ENCODE measurements around the gene AP4M1.
A peak's percentile ranks its signal among the peaks of the same experiment; 100 is the strongest.

AP4M1 gene

GRCh38 chr7:100101016-100101862, at the start of gene AP4M1, which contains the start of gene MCM7:
Gene AP4M1 (plus strand): TSS chr7:100101643. CDS start chr7:100101715, 72 bp downstream.
Gene MCM7 (minus strand): TSS chr7:100101397. CDS start chr7:100101294, 103 bp downstream.
- DNase-seq = peak; percentile 92 to 93

DNA sequence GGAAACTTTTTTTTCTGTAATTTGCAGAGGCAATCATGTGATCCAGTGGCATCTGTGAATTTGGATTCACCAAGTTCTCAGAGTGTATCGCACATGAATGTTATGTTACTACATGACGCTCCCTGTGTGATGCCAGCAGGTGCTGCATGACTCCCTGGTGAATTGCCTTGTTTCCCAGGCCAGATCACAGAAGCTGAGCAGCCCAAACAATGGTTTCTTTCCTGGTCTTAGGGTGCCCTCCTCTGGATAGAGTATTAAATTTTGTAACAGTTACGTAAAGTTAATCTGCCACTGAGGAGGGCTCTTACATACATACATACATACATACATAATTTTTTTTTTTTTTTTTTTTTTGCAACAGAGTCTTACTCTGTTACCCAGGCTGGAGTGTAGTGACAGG, 48.2 kb upstream of the AP4M1 start:
- peak; percentile 7 to 32 for DNase-seq

DNA sequence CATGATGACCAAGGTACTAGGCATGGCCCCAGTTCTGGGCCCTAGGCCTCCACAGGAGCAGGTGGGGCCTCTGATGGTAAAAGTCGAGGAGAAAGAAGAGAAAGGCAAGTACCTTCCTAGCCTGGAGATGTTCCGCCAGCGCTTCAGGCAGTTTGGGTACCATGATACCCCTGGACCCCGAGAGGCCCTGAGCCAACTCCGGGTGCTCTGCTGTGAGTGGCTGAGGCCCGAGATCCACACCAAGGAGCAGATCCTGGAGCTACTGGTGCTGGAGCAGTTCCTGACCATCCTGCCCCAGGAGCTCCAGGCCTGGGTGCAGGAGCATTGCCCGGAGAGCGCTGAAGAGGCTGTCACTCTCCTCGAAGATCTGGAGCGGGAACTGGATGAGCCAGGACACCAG, 44.4 kb upstream of the AP4M1 start:
- DNase-seq = no peak

- DNase-seq = no peak
Observed at GRCh38 chr7:100059251-100059739, 42.1 kb upstream of the AP4M1 start.

GRCh38 chr7:100061518-100062193, 39.8 kb upstream of the AP4M1 start:
- DNase-seq = no peak

DNA sequence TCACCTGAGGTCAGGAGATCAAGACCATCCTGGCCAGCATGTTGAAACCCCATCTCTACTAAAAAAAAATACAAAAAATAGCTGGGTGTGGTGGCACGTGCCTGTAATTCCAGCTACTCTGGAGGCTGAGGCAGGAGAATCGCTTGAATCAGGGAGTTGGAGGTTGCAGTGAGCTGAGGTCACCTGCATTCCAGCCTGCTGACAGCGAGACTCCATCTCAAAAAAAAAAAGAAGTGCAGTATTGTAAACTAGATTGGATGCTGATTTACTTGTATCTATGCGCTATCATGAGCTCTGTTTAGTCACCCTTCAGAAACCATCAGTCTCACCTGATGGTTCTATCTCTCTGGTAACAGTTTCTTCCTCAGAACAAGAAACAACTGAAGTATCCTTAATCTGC, 38.1 kb upstream of the AP4M1 start:
- no peak for DNase-seq

DNA sequence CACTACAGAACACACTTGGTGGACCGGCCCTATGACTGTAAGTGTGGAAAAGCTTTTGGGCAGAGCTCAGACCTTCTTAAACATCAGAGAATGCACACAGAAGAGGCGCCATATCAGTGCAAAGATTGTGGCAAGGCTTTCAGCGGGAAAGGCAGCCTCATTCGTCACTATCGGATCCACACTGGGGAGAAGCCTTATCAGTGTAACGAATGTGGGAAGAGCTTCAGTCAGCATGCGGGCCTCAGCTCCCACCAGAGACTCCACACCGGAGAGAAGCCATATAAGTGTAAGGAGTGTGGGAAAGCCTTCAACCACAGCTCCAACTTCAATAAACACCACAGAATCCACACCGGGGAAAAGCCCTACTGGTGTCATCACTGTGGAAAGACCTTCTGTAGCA, 37.3 kb upstream of the AP4M1 start:
- no peak for DNase-seq

DNA sequence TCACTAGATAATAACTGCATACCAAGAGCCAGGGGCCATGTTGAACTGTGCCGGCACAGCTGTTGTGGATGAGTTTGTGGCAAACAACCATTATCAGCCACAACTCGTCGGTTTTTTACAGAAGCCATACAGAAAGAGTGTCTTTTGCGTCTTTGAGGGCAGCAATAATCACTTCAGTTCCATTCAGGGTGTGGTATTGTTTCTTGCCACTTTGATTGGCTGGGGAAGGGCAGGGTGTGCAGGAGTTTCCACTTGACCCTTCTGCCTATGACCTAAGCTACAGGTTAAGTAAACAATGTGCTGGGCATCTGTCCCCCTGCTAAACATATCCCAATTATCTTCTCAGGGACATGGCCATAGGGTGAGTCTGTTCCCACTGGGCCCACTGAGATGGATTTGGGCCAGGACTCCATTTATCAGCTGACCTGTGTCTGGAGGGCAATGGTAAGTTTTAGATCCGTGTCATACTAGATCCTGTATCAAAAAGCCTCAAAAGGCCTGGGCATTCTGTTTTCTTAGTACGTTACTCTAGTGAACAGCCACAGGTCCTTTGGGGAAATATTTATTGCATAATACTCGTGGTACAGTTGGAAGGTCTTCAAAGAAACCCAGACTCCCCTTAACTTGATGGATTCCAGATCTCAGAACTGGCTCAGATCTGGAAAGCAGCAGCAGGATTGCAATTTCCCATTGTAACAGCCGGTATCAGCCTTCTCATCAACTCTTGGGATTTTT, 35.8 kb upstream of the AP4M1 start:
- DNase-seq = no peak

- DNase-seq = no peak
Observed at GRCh38 chr7:100066953-100067352, 34.5 kb upstream of the AP4M1 start.

- DNase-seq = no peak
Observed at GRCh38 chr7:100069991-100070390, 31.5 kb upstream of the AP4M1 start.

DNA sequence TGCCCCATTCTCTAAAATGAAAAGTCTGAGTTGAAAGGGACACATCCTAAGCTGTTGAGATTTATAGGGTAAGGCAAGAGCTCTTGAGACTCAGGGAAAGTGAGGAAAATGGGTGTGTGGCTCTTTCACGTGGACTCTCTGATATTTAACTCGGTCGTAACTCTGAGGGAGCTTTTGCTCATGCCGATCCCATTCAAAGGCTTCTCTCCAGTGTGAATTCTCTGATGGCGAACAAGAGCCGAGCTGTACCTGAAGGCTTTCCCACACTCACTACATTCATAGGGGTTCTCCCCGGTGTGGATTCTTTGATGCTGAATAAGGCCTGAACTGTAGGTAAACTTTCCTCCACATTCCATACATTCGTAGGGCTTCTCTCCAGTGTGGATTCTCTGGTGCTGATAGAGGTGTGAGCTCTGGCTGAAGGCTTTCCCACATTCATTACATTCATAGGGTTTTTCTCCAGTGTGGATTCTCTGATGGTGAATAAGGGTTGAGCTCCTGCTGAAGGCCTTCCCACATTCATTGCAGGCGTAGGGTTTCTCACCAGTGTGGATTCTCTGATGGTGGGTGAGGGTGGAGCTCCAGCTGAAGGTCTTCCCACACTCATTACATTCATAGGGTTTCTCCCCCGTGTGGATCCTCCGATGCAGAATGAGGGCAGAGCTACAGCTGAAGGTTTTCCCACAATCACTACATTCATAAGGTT, 30.3 kb upstream of the AP4M1 start:
- no peak for DNase-seq

DNA sequence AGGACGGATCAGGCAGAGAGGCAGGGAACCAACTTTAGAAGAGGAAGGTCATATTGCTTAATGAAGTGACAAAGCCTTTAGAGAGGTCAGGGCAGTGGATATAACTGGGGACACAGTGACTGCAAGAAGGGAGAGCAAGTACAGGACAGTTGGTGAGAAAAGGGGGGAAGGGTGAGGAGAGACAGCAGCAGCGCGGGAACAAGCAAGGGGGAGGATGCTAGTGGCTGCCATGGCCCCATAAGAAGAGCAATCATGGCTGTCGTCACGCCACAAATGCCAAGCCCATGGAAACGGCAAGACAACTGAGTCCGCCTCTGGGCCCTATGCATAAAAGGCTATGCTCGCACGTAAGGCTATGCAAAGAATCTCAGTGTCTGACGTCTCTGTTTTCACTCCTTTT, 29.0 kb upstream of the AP4M1 start:
- no peak for DNase-seq

DNA sequence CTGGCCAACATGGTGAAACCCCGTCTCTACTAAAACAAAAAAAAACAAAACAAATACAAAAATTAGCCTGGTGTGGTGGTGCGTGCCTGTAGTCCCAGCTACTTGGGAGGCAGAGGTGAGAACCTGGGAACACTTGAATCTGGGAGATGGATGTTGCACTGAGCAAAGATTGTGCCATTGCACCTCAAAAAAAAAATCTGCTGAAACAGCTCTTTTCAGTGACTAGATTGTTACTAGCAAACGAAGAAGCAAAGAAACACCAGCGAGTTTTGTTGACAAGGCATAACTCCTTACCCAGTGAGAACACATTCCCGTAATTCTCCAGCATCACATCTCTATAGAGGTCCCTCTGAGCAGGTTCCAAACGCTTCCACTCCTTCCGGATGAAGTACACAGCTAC, 26.6 kb upstream of the AP4M1 start:
- DNase-seq = no peak

- DNase-seq = no peak
Observed at GRCh38 chr7:100075418-100075817, 26.0 kb upstream of the AP4M1 start.

DNA sequence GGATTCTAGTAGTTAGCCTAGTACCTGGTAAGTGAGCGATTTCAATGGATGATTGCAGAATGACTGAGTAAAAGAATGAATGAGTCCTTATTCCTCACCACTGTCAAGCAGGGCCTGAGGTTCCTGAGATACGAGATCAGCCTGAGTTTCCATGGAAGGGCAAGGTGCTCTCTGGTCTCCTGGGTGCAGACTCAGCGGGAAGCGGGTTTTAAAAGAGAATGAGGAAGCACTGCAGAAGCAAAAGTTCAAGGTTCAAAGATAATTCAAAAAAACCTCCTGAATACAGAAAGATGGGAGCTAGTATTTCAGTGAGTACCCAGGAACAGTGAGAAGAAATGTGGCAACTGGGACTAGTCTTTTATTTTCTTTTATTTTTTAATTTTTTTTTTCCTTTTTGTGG, 24.2 kb upstream of the AP4M1 start:
- DNase-seq = no peak

DNA sequence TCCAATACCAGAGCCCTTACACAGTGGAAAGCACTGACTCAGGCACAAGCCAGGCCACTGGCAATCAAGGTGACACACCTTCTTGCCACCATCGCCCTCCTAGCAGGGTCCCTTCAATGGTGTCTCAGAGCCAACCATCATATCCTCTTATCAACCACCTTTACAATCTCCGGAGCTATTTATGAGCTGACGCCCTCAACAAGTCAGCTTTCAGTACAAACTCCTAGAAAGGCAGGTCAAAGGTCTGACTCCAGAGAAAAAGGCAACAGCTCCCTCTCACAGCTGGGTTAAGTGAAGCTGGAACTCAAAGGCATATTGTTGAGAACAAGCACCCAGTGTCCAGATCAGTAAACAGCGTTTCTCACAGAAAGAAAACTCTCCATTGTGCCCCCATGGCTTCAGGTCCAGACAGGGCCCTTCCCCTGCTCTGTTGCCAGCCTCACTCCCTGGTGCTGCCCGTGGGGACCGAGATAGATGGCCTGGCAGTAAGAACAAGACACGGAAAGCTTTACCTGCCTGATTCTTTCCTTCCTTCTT, 22.4 kb upstream of the AP4M1 start:
- no peak for DNase-seq

- no peak for DNase-seq
Observed at GRCh38 chr7:100080907-100081534, 20.4 kb upstream of the AP4M1 start.

GRCh38 chr7:100081535-100082102, 19.8 kb upstream of the AP4M1 start, which contains the start of gene ZNF3:
Gene ZNF3 (minus strand): TSS chr7:100081723. CDS start chr7:100077357, 4,366 bp downstream.
- DNase-seq = peak; percentile 97

DNA sequence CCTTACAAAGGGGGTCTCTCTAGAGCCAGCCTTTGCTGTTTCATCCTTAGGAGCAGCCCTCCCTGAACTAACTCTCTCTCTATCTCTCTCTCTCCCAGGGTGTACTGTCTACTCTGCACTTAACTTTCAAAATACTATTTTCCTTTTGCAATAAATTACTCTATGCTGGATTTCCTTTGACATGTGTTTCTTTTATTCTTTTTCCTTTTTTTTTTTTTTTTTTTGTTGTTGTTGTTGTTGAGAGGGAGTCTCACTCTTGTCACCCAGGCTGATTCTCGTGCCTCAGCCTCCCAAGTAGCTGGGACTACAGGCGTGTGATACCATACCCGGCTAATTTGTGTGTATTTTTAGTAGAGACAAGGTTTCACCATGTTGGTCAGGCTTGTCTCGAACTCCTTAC, 18.5 kb upstream of the AP4M1 start:
- no peak for DNase-seq

GRCh38 chr7:100085515-100085914, 15.9 kb upstream of the AP4M1 start:
- DNase-seq = no peak

DNA sequence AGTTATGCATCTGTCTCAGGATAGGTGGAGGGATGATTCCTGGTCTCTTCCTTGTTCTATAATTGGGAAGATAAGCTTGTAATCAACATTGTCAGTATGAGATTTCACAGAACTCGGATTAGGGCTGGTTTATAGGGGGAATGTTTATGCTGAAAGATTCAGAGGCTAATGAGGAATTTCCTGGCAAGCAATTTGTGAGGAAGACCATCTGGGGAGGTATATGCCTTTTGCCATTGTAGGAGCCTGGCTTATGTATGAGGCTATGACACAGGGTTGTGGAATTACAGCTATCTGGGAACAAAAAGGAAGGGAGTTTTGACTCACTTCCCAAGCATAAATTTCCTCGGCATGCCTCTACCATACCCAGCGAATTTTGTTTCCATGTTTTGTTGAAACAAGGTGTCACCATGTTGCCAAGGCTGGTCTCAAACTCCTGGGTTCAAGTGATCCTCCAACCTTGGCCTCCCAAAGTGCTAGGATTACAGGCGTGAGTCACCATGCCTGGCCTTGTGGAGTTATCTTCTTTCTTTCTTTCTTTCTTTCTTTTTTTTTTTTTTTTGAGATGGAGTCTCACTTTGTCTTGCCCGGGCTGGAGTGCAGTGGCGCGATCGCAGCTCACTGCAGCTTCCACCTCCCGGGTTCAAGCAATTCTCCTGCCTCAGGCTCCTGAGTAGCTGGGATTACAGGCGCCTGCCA, 14.2 kb upstream of the AP4M1 start:
- DNase-seq = no peak

All from activated CD4-positive, alpha-beta T cell treated with anti-CD3 and anti-CD28 coated beads for 4 hours (primary cell).